Uterus (tissue), 4 donors: ENCODE data around the gene EPB41L2. TPM values are rescaled to one million over a fixed set of nuclear protein-coding genes. Genes with fewer than 3 reads are reported as not detected.
A peak's percentile ranks its signal among the peaks of the same experiment; 100 is the strongest.

Experiments used
- DNase-seq, 2 donors: peaks; one replicate each; pipeline ENCODE4 v3.0.0-alpha.2; 2019 to 2020
- H3K27ac ChIP-seq, 2 donors: fragments of 200-600 bp; sonication (generic); 1 replicate in 1 of 2; 2 replicates in 1 of 2; pipeline ENCODE4 v1.5.1; 2016 to 2018
- H3K27me3 ChIP-seq, 2 donors: fragments of 200-600 bp; sonication (generic); one replicate each; pipeline ENCODE4 v1.5.1; 2018 to 2019; ENCODE audit warnings: control low read depth in 1 of 2
- H3K36me3 ChIP-seq, 2 donors: fragments of 200-600 bp; sonication (generic); one replicate each; pipeline ENCODE4 v1.5.1; 2019; ENCODE audit warnings: control low read depth in 1 of 2
- H3K4me1 ChIP-seq, 2 donors: fragments of 200-600 bp; sonication (generic); one replicate each; pipeline ENCODE4 v1.5.1; 2018 to 2019; ENCODE audit warnings: control low read depth in 1 of 2
- H3K4me3 ChIP-seq, 2 donors: fragments of 200-600 bp; sonication (generic); 1 replicate in 1 of 2; 2 replicates in 1 of 2; pipeline ENCODE4 v1.5.1; 2018 to 2019; ENCODE audit warnings: mild to moderate bottlenecking in 1 of 2
- H3K9me3 ChIP-seq, 2 donors: fragments of 200-600 bp; sonication (generic); one replicate each; pipeline ENCODE4 v1.5.1; 2019; ENCODE audit warnings: control low read depth in 1 of 2
- CTCF ChIP-seq, 4 experiments: fragments of 200-600 bp in 2 of 4; fragments of 450-650 bp in 2 of 4; sonication (generic) in 2 of 4; IDR thresholded peaks; one replicate each; pipeline ENCODE4 v1.5.1; 2016 to 2019; ENCODE audit warnings: antibody characterized with exemption in 4 of 4, mild to moderate bottlenecking in 2 of 4, moderate library complexity in 1 of 4
- POLR2A ChIP-seq, 2 donors: fragments of 450-650 bp; IDR thresholded peaks; one replicate each; pipeline ENCODE4 v1.6.1; 2016; ENCODE audit warnings: antibody characterized with exemption in 2 of 2, mild to moderate bottlenecking in 1 of 2, moderate library complexity in 1 of 2
- intact Hi-C: fragments of 100-400 bp; cut with DNase I; formaldehyde crosslinking; loops from one replicate; pipeline ENCODE4 v1.15.1; 2023; ENCODE audit warnings: low total_unique reads
- total RNA-seq, 4 donors: library from RNA; depleted of rRNA in 3 of 4; stranded (reverse); fragments of >200 nt in 3 of 4; gene quantifications; one replicate each; pipeline versions ENCODE4 v1.1.0 to v1.2.4, GENCODE V29; 2014 to 2023
- donor health status: DM: yes; HTN: yes; CAD: no.

The EPB41L2 gene
- total RNA-seq, 4 donors from 2014 or later: 72.5 to 237 (median 148) TPM

DNA sequence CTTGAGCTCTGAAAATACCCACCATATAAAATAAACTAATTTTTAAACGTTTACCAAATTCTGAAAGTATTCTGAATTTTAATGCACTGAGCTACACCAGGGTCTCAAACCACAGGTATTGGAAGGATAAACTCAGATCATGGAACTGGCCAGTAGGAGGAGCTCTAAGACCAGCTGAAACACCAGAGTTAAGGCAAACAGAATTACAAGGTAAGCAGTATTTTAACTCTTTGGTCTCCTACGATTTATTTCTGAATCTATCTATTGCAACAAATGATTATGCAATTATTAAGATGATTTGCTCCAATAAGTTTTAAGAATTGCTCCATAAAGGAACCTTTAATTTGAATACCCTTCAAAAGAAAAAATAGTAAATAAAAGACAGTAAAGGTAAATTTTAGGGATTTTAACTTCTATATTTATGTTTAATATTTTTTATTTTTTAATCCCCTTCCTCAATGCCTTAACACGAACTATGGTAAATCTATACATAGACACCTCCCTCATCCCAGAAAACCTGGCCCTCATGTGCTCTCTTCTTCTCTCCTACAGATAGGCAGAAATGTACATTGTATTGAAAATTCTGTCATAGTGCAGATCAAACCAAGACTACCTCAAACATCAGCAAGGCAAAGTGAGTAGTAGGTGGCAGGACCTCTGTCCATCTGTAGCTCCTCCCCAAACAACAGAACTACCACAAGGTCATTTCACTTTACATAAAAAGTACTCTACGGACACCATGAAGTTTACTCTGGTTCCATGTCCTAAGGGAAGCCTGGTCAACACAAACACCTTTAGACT lies 177.5 kb downstream of the EPB41L2 start:
- Histone ChIP-seq H3K27ac (no peak overlapping the region), H3K36me3 (no peaks in the 10 kb centered on the region), H3K27me3 (no peaks in the 10 kb centered on the region), H3K9me3 (no peaks in the 10 kb centered on the region), H3K4me3 (no peak overlapping the region), H3K4me1 (no peaks in the 10 kb centered on the region)
- DNase-seq: peak; percentile 58 to 83
- TF ChIP-seq CTCF (IDR thresholded peaks at IDR 0.05) (peak; percentile 88 to 95 (median 92)), POLR2A (IDR thresholded peaks at IDR 0.05) (no peak)
- intact Hi-C loops: loop anchor here (5.0 kb wide), 1 partner anchor 232 kb away; no protein-coding TSS in a partner anchor

DNA sequence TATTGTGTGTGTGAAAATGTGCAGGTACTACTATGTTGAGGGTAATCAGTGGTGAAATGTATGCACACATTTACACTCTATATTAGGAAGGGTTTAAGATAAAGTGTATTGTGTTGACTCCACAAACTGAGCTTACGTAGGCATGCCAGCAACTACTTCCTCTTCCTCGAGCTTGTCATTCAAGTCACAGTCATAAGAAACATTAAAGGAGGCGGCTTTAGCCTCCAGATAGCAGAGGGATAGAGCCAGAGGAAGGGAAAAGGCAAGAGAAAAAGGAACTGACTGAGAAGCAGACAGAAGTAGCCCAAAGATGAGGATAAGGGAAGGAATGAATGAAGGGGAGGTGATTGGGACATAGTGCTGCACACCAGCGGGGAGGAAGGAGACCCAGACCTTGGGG lies 180.7 kb downstream of the EPB41L2 start:
- intact Hi-C loops: no loop called here
- TF ChIP-seq POLR2A (IDR thresholded peaks at IDR 0.05): no peak
- TF ChIP-seq CTCF (IDR thresholded peaks at IDR 0.05): no peak
- DNase-seq: no peak

DNA sequence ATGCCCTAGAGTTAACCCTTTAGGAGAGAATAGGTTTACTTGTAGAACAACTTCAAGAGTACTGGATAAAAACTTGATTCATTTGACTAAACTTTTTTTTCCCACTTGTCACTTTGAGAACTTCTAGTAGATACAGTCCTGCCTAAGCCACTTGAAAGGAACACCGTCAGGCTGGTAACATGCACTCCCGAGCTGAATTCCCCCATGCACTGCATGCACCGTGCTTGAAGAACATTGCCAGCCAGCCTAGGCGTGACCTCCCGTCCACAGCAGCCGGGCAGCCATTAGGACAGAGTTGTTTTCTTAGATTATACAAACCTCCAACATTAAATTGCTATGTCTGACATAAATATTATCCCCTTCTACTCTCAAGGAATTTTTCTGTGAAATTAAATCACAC lies 183.2 kb downstream of the EPB41L2 start:
- no peaks in the 10 kb centered on the region for H3K9me3 ChIP-seq
- no peak for TF ChIP-seq POLR2A (IDR thresholded peaks at IDR 0.05)
- no peak for TF ChIP-seq CTCF (IDR thresholded peaks at IDR 0.05)
- no peak for DNase-seq
- intact Hi-C loops: no loop called here
- H3K4me3 ChIP-seq: no peak overlapping the region
- no peak overlapping the region for H3K27ac ChIP-seq
- no peaks in the 10 kb centered on the region for H3K4me1 ChIP-seq
- H3K27me3 ChIP-seq: no peaks in the 10 kb centered on the region
- no peaks in the 10 kb centered on the region for H3K36me3 ChIP-seq

More for the DNA sequence above, 180.7 kb downstream of the EPB41L2 start:
- Histone ChIP-seq H3K9me3 (no peaks in the 10 kb centered on the region), H3K27me3 (no peaks in the 10 kb centered on the region), H3K4me3 (no peak overlapping the region), H3K27ac (no peak overlapping the region), H3K36me3 (no peaks in the 10 kb centered on the region), H3K4me1 (no peaks in the 10 kb centered on the region)

GRCh38 chr6:130873746-130874145 lies 189.3 kb downstream of the EPB41L2 start:
- TF ChIP-seq POLR2A (IDR thresholded peaks at IDR 0.05) (no peak), CTCF (IDR thresholded peaks at IDR 0.05) (no peak)
- intact Hi-C loops: no loop called here

DNA sequence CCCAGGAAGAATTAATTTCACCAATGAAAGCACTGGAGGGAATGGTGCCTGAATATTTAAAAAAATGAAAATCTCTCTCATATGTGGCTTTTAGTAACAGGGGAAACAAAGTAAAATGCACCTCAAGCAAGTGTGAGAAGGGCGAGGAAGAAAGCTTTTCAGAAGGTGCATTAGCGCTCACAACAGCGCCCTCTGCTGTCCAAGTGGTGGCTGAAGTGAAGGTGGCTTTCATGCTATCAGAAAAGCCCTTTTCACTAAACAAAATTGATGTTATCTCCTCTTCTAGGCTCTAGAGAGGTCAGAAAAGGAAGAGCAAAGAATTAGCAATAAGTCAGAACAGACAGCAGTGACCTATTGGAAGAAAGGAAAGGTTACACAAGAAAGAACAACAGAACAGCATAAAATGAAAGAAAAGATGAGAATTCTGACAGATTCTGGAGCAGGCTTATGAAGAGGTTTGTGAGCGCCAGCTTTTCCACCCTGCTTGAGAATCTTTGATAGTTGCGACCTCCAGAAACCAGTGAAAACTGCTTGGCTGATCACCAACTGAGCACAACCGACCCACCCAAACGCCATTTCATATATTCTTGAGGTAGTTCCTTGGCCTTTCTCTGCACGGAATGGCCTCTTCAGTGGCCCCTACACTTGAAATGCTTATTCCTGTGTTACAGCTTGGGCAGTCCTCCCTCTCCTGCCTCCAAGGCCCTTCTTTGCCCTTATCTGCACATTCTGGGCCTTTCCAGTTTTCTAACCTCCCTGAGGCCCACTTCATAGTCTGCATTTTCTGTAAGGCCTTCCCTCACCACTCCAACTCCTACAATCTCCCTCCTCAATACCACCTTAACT lies 190.6 kb downstream of the EPB41L2 start:
- Histone ChIP-seq H3K27me3 (no peaks in the 10 kb centered on the region), H3K4me3 (no peak overlapping the region), H3K36me3 (no peaks in the 10 kb centered on the region), H3K27ac (no peak overlapping the region), H3K9me3 (no peaks in the 10 kb centered on the region), H3K4me1 (no peaks in the 10 kb centered on the region)
- no peak for TF ChIP-seq POLR2A (IDR thresholded peaks at IDR 0.05)
- peak; percentile 68 to 86 (median 76) for TF ChIP-seq CTCF (IDR thresholded peaks at IDR 0.05)
- intact Hi-C loops: no loop called here
- peak; percentile 67 to 73 for DNase-seq

More at GRCh38 chr6:130873746-130874145, 189.3 kb downstream of the EPB41L2 start:
- Histone ChIP-seq H3K36me3 (no peaks in the 10 kb centered on the region), H3K27ac (no peak overlapping the region), H3K27me3 (no peaks in the 10 kb centered on the region), H3K9me3 (no peaks in the 10 kb centered on the region), H3K4me3 (no peak overlapping the region), H3K4me1 (no peaks in the 10 kb centered on the region)
- DNase-seq: no peak
